Activated CD4-positive, alpha-beta T cell treated with anti-CD3 and anti-CD28 coated beads for 36 hours (primary cell): ENCODE data around the gene PLAAT4. TPM values are rescaled to one million over a fixed set of nuclear protein-coding genes. Genes with fewer than 3 reads are reported as not detected.

Experiments
- ATAC-seq: fragments of 200-7000 bp; cut with Tn5 transposase; one replicate; pipeline ENCODE4 v1.10.0; 2021; ENCODE audit warnings: mild to moderate bottlenecking, moderate library complexity
- CTCF ChIA-PET: fragments of 350-600 bp; sonication (Branson Sonifier 250); formaldehyde crosslinking; loops from one replicate; lab custom pipeline; 2021; ENCODE audit warnings: antibody characterized with exemption; lab: Charles Lee
- POLR2A ChIA-PET: fragments of 350-600 bp; sonication (Branson Sonifier 250); formaldehyde crosslinking; loops from one replicate; lab custom pipeline; 2021; ENCODE audit warnings: antibody characterized with exemption, inconsistent platforms; lab: Charles Lee
- DNase-seq: peaks from one replicate; pipeline ENCODE4 v3.0.0-alpha.2; 2020
- H3K27ac Mint-ChIP-seq: one replicate; pipeline ENCODE4 v1.8.0; 2021; ENCODE audit warnings: mixed read lengths
- H3K27me3 Mint-ChIP-seq: one replicate; pipeline ENCODE4 v1.8.0; 2021; ENCODE audit warnings: mixed read lengths
- H3K36me3 Mint-ChIP-seq: one replicate; pipeline ENCODE4 v1.8.0; 2021; ENCODE audit warnings: low read depth, mixed read lengths
- H3K4me1 Mint-ChIP-seq: one replicate; pipeline ENCODE4 v1.8.0; 2021; ENCODE audit warnings: mixed read lengths
- H3K4me3 Mint-ChIP-seq: one replicate; pipeline ENCODE4 v1.8.0; 2021; ENCODE audit warnings: mild to moderate bottlenecking, moderate library complexity, mixed read lengths
- H3K9me3 Mint-ChIP-seq: one replicate; pipeline ENCODE4 v1.8.0; 2021; ENCODE audit warnings: low read depth, mixed read lengths
- intact Hi-C, 2 experiments: fragments of 100-400 bp; cut with DNase I in 1 of 2; cut with micrococcal nuclease in 1 of 2; formaldehyde crosslinking; loops; one replicate each; pipeline versions ENCODE4 v1.14.2 to v1.15.1; 2022 to 2024; cut with DNase I, micrococcal nuclease
- total RNA-seq, 2 experiments: library from RNA; stranded (reverse); gene quantifications; one replicate each; pipeline ENCODE4 v1.2.3, GENCODE V29; 2021

PLAAT4 gene
- total RNA-seq, 2 experiments from 2014 or later = 16.8 to 18.7 TPM

GRCh38 chr11:63501236-63501635 is 35.4 kb upstream of the PLAAT4 start:
- no peak for ATAC-seq
- Mint-ChIP-seq H3K27me3 (peaks cover 2% of the 10 kb centered on the region), H3K4me1 (peaks cover 10% of the 10 kb centered on the region), H3K36me3 (peaks cover 6% of the 10 kb centered on the region), H3K9me3 (peaks cover 15% of the 10 kb centered on the region), H3K27ac (no peak overlapping the region), H3K4me3 (no peak overlapping the region)
- ChIA-PET POLR2A (no interaction called here), CTCF (no interaction called here)
- intact Hi-C loops = no loop called here
- DNase-seq = no peak

GRCh38 chr11:63502252-63502820 is 34.3 kb upstream of the PLAAT4 start:
- ATAC-seq (peak; percentile 23), DNase-seq (no peak)
- intact Hi-C loops = no loop called here
- Mint-ChIP-seq H3K27me3 (peaks cover 2% of the 10 kb centered on the region), H3K4me1 (peaks cover 11% of the 10 kb centered on the region), H3K9me3 (peaks cover 15% of the 10 kb centered on the region), H3K36me3 (peaks cover 6% of the 10 kb centered on the region), H3K4me3 (no peak overlapping the region), H3K27ac (no peak overlapping the region)
- POLR2A ChIA-PET = no interaction called here
- CTCF ChIA-PET = interaction anchor here (0.5 kb wide), 1 partner anchor 34 kb away, joined by 3 read pairs; no protein-coding TSS in a partner anchor

GRCh38 chr11:63503492-63503891 is 33.1 kb upstream of the PLAAT4 start:
- peaks cover 2% of the 10 kb centered on the region for H3K27me3 Mint-ChIP-seq
- no peak overlapping the region for H3K4me3 Mint-ChIP-seq
- H3K36me3 Mint-ChIP-seq = peaks cover 6% of the 10 kb centered on the region
- peaks cover 11% of the 10 kb centered on the region for H3K4me1 Mint-ChIP-seq
- no peak overlapping the region for H3K27ac Mint-ChIP-seq
- CTCF ChIA-PET = no interaction called here
- no peak for ATAC-seq
- peaks cover 15% of the 10 kb centered on the region for H3K9me3 Mint-ChIP-seq
- intact Hi-C loops = no loop called here
- DNase-seq = no peak
- POLR2A ChIA-PET = no interaction called here

- H3K9me3 Mint-ChIP-seq = peaks cover 15% of the 10 kb centered on the region
- DNase-seq (no peak), ATAC-seq (no peak)
- no peak overlapping the region for H3K4me3 Mint-ChIP-seq
- peaks cover 11% of the 10 kb centered on the region for H3K4me1 Mint-ChIP-seq
- peaks cover 6% of the 10 kb centered on the region for H3K36me3 Mint-ChIP-seq
- ChIA-PET POLR2A (no interaction called here), CTCF (interaction anchor here (0.6 to 1.9 kb wide), 3 partner anchors 70 to 143 kb away, joined by 3 to 8 read pairs (median 4); no protein-coding TSS in a partner anchor)
- intact Hi-C loops = no loop called here
- H3K27me3 Mint-ChIP-seq = peaks cover 2% of the 10 kb centered on the region
- H3K27ac Mint-ChIP-seq = no peak overlapping the region
Measured at GRCh38 chr11:63504054-63504453, 32.6 kb upstream of the PLAAT4 start.

GRCh38 chr11:63504933-63505586 is 31.5 kb upstream of the PLAAT4 start:
- POLR2A ChIA-PET = no interaction called here
- CTCF ChIA-PET = interaction anchor here (1.9 kb wide), 1 partner anchor 134 kb away, joined by 8 read pairs; no protein-coding TSS in a partner anchor
- no peak overlapping the region for H3K4me3 Mint-ChIP-seq

GRCh38 chr11:63505857-63506528 is 30.6 kb upstream of the PLAAT4 start, which contains the start of gene LGALS12:
TSS of gene LGALS12 (plus strand) at chr11:63506084. CDS start at chr11:63506459, 375 bp downstream.
- no peaks in the 10 kb centered on the region for H3K36me3 Mint-ChIP-seq
- ChIA-PET POLR2A (no interaction called here), CTCF (interaction anchor here (1.9 kb wide), 1 partner anchor 133 kb away, joined by 8 read pairs; no protein-coding TSS in a partner anchor)
- no peak for ATAC-seq
- intact Hi-C loops = no loop called here
- DNase-seq = no peak
- no peak within 1 kb of the TSS for H3K27ac Mint-ChIP-seq
- H3K9me3 Mint-ChIP-seq = peaks cover 2% of the 10 kb centered on the region
- no peaks in the 10 kb centered on the region for H3K27me3 Mint-ChIP-seq
- no peak within 1 kb of the TSS for H3K4me3 Mint-ChIP-seq
- peaks cover 11% of the 10 kb centered on the region for H3K4me1 Mint-ChIP-seq

More at GRCh38 chr11:63504933-63505586, 31.5 kb upstream of the PLAAT4 start:
- H3K27me3 Mint-ChIP-seq = no peaks in the 10 kb centered on the region
- peaks cover 2% of the 10 kb centered on the region for H3K36me3 Mint-ChIP-seq
- H3K4me1 Mint-ChIP-seq = peaks cover 11% of the 10 kb centered on the region
- no peak for ATAC-seq
- intact Hi-C loops = no loop called here
- DNase-seq = no peak
- H3K9me3 Mint-ChIP-seq = peaks cover 8% of the 10 kb centered on the region
- H3K27ac Mint-ChIP-seq = no peak overlapping the region

GRCh38 chr11:63506876-63507275 is 29.7 kb upstream of the PLAAT4 start:
- Mint-ChIP-seq H3K4me1 (peaks cover 11% of the 10 kb centered on the region), H3K9me3 (peaks cover 2% of the 10 kb centered on the region), H3K36me3 (no peaks in the 10 kb centered on the region), H3K4me3 (no peak overlapping the region), H3K27me3 (no peaks in the 10 kb centered on the region), H3K27ac (no peak overlapping the region)
- intact Hi-C loops = no loop called here
- POLR2A ChIA-PET = interaction anchor here (0.7 kb wide), 1 partner anchor 56 kb away, joined by 3 read pairs; no protein-coding TSS in a partner anchor
- ATAC-seq = no peak
- CTCF ChIA-PET = interaction anchor here (0.5 kb wide), 1 partner anchor 98 kb away, joined by 3 read pairs; no protein-coding TSS in a partner anchor
- no peak for DNase-seq

GRCh38 chr11:63507511-63507910 is 29.1 kb upstream of the PLAAT4 start:
- ChIA-PET POLR2A (no interaction called here), CTCF (interaction anchor here (0.5 to 1.0 kb wide), 3 partner anchors 98 to 245 kb away, joined by 3 read pairs; no protein-coding TSS in a partner anchor)
- no peak for ATAC-seq
- Mint-ChIP-seq H3K27ac (no peak overlapping the region), H3K27me3 (no peaks in the 10 kb centered on the region), H3K9me3 (peaks cover 2% of the 10 kb centered on the region), H3K4me1 (peaks cover 5% of the 10 kb centered on the region), H3K4me3 (no peak overlapping the region), H3K36me3 (no peaks in the 10 kb centered on the region)
- DNase-seq = no peak
- intact Hi-C loops = no loop called here

- ChIA-PET CTCF (interaction anchor here (0.9 to 1.6 kb wide), 3 partner anchors 30 to 245 kb away, joined by 3 to 6 read pairs (median 3); no protein-coding TSS in a partner anchor), POLR2A (no interaction called here)
- Mint-ChIP-seq H3K36me3 (no peaks in the 10 kb centered on the region), H3K9me3 (no peaks in the 10 kb centered on the region), H3K4me3 (no peak overlapping the region), H3K27ac (no peak overlapping the region), H3K4me1 (peaks cover 2% of the 10 kb centered on the region), H3K27me3 (no peaks in the 10 kb centered on the region)
- ATAC-seq = no peak
- peak; percentile 39 for DNase-seq
- intact Hi-C loops = no loop called here
Measured at GRCh38 chr11:63508009-63508408, 28.6 kb upstream of the PLAAT4 start.

- DNase-seq = no peak
- H3K36me3 Mint-ChIP-seq = no peaks in the 10 kb centered on the region
- peaks cover 2% of the 10 kb centered on the region for H3K4me1 Mint-ChIP-seq
- H3K27me3 Mint-ChIP-seq = no peaks in the 10 kb centered on the region
- no peak overlapping the region for H3K4me3 Mint-ChIP-seq
- intact Hi-C loops = no loop called here
- no peaks in the 10 kb centered on the region for H3K9me3 Mint-ChIP-seq
- CTCF ChIA-PET = interaction anchor here (1.3 to 1.6 kb wide), 2 partner anchors 10 to 31 kb away, joined by 3 to 6 read pairs; no protein-coding TSS in a partner anchor
- no peak for ATAC-seq
- no peak overlapping the region for H3K27ac Mint-ChIP-seq
- POLR2A ChIA-PET = no interaction called here
Measured at GRCh38 chr11:63508745-63509144, 27.9 kb upstream of the PLAAT4 start.

- Mint-ChIP-seq H3K27me3 (no peaks in the 10 kb centered on the region), H3K36me3 (no peaks in the 10 kb centered on the region), H3K4me1 (peaks cover 2% of the 10 kb centered on the region), H3K9me3 (no peaks in the 10 kb centered on the region), H3K4me3 (no peak overlapping the region), H3K27ac (no peak overlapping the region)
- CTCF ChIA-PET = interaction anchor here (0.8 to 1.3 kb wide), 3 partner anchors 8 to 32 kb away, joined by 3 to 5 read pairs (median 3); no protein-coding TSS in a partner anchor
- DNase-seq (no peak), ATAC-seq (no peak)
- POLR2A ChIA-PET = no interaction called here
- intact Hi-C loops = no loop called here
Measured at GRCh38 chr11:63510360-63511047, 26.1 kb upstream of the PLAAT4 start.
